Heart right ventricle (tissue), 16 donors: ENCODE results near the gene NEK6. TPM values are rescaled to one million over a fixed set of nuclear protein-coding genes. Genes with fewer than 3 reads are reported as not detected.
"Not testable (repeated sequence)": the region's sequence is repeated elsewhere in the genome, so short reads cannot be mapped to it uniquely, and the experiment has no call there.

Source experiments
- ATAC-seq, 8 donors: fragments of 200-7000 bp; cut with Tn5 transposase; one replicate each; pipeline ENCODE4 v1.9.1; 2020; ENCODE audit warnings: mild to moderate bottlenecking in 8 of 8, moderate library complexity in 8 of 8, moderate number of reproducible peaks in 1 of 8
- DNase-seq, 2 donors: peaks; one replicate each; pipeline ENCODE4 v3.0.0-alpha.2; 2020
- H3K27ac ChIP-seq, 10 donors: fragments of 200-600 bp; sonication (generic) in 2 of 10; one replicate each; pipeline versions ENCODE4 v1.5.0 to v1.8.0; 2020 to 2022; ENCODE audit warnings: mild to moderate bottlenecking in 3 of 10
- H3K27me3 ChIP-seq, 7 donors: fragments of 200-600 bp; one replicate each; pipeline ENCODE4 v1.8.0; 2021 to 2022; ENCODE audit warnings: mild to moderate bottlenecking in 2 of 7
- H3K36me3 ChIP-seq, 9 donors: fragments of 200-600 bp; sonication (generic) in 1 of 9; one replicate each; pipeline versions ENCODE4 v1.5.0 to v1.8.0; 2020 to 2022; ENCODE audit warnings: mild to moderate bottlenecking in 2 of 9
- H3K4me1 ChIP-seq, 9 donors: fragments of 200-600 bp; sonication (generic) in 1 of 9; one replicate each; pipeline versions ENCODE4 v1.5.0 to v1.8.0; 2020 to 2022; ENCODE audit warnings: mild to moderate bottlenecking in 4 of 9
- H3K4me3 ChIP-seq, 10 donors: fragments of 200-600 bp; sonication (generic) in 2 of 10; one replicate each; pipeline versions ENCODE4 v1.5.0 to v1.8.0; 2020 to 2022; ENCODE audit warnings: mild to moderate bottlenecking in 7 of 10, moderate library complexity in 2 of 10
- H3K9me3 ChIP-seq, 11 donors: fragments of 200-600 bp in 10 of 11; sonication (generic) in 2 of 11; one replicate each; pipeline versions ENCODE4 v1.5.0 to v1.8.0; 2013 to 2022; ENCODE audit warnings: mild to moderate bottlenecking in 2 of 11, control low read depth in 1 of 11, moderate library complexity in 1 of 11
- WGBS, 2 donors: extraction: QIAGEN DNeasy Blood & Tissue Kit; methylation state at CpG; one replicate each; pipeline ENCODE4 v1.1.7; 2013; ENCODE audit warnings: inconsistent platforms in 1 of 2; 5-methylcytosine and 5-hydroxymethylcytosine counted together
- intact Hi-C, 10 donors: fragments of 100-400 bp; cut with DNase I; formaldehyde crosslinking; loops; one replicate each; pipeline versions ENCODE4 v1.11.1 to v1.14.2; 2022
- polyA plus RNA-seq, 2 donors: library from polyadenylated mRNA; stranded (reverse); fragments of 200-250 nt; gene quantifications; one replicate each; pipeline ENCODE4 v1.2.3, GENCODE V29; 2013
- total RNA-seq, 10 donors: library from RNA; stranded (reverse); fragmentation: NEBNext Ultra II Directional in 3 of 10; extraction: Animal tissue kit (Norgen Biotek cat#: 25700) in 3 of 10; gene quantifications; one replicate each; pipeline versions ENCODE4 v1.2.1 to v1.2.4, GENCODE V29; 2021 to 2023
- TF ChIP-seq, protein P1 (sequence below), 9 donors: fragments of 200-600 bp; sonication (generic) in 2 of 9; IDR thresholded peaks; one replicate each; pipeline versions ENCODE4 v1.5.0 to v1.8.0; 2021 to 2022; ENCODE audit warnings: antibody characterized with exemption in 9 of 9, mild to moderate bottlenecking in 5 of 9, moderate library complexity in 1 of 9
- donor health status: Arrhythmogenic right ventricular cardiomyopathy.
- donor health status: ischemic (EF 13 %, LVEDD 7.1; RV severe dilation, severe dysfunction).
- donor health status: healthy with polysubstance abuse.
- donor health status: DM: no; HTN: yes; CAD: no.
- donor health status: DM: no; HTN: no; CAD: no.
- donor health status: ischemic (EF 25% LVEDD 6.9; RV normal size, moderate dysfunction).
- donor health status: ischemic (EF 25% LVEDD 5.7; RV mildly dilated, moderate dysfunction).
- donor health status: healthy.
- donor health status: DM: yes; HTN: yes; CAD: no.
- donor health status: Ischemic cardiomyopathy.
- donor health status: ischemic (EF 35%, LVEDD 5.7; RV mildly dilated, moderate dysfunction).
- donor health status: nonischemic (EF 11% LVEDD 7.7; RV severe dilation, severe dysfunction).
- donor health status: DM: yes; HTN: yes; CAD: no.
- donor health status: PGD.
- donor health status: ischemic (EF 29% LVEDD 5.4; RV normal size, mild dysfunction).
- donor health status: nonischemic (EF 23%, LVEDD 6.1; RV moderate dilation, normal function).

NEK6 gene
- total and polyA plus RNA-seq, 12 donors = 1.9 to 22.4 (median 7.5) TPM

DNA sequence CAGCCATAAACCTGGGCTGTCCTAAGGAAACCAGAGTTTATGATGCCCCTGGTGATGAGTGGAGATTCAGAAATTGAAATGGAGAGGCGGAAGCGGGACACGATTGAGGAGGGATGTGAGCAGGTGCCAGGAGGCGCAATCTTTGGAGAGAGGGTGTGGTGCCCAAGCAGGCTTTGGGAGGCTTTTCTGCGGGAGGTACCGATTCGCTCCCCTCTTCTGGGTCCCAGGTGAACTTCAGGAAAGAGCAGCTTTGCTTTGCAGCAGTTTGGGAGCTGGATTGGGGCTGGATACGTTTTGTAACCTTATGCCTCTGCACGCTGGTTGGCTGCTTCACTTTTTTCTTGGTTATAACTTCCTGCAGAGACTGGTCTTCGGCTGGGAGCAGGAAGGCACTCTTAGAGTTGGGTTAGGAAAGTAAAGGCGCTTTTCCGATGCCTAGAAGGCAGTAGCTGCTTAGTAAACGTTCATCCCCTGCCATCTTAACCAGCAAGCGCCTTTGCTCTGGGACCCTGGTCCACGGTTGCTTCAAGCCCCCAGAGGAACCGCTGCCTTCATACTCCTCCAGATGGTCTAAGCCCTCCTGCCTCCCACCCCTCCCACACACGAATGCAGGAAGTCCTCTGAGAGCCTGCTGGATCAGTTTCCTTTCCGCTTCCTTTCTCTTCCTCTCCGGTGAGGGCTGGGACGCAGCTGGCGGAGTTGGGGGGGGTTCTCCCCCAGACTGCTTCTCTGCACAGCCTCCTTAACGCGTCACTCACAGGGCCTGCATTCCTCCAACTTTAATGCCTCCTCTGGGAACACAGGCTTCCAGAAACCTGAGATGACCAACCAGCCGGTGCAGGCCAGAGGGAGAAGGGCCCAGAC is 15.2 kb upstream of the NEK6 start:
- ATAC-seq = peak; percentile 61 to 87 (median 77)
- WGBS, 2 donors = 23 to 27% methylated on average over 24 of the region's 24 CpGs
- TF ChIP-seq, protein P1, sequence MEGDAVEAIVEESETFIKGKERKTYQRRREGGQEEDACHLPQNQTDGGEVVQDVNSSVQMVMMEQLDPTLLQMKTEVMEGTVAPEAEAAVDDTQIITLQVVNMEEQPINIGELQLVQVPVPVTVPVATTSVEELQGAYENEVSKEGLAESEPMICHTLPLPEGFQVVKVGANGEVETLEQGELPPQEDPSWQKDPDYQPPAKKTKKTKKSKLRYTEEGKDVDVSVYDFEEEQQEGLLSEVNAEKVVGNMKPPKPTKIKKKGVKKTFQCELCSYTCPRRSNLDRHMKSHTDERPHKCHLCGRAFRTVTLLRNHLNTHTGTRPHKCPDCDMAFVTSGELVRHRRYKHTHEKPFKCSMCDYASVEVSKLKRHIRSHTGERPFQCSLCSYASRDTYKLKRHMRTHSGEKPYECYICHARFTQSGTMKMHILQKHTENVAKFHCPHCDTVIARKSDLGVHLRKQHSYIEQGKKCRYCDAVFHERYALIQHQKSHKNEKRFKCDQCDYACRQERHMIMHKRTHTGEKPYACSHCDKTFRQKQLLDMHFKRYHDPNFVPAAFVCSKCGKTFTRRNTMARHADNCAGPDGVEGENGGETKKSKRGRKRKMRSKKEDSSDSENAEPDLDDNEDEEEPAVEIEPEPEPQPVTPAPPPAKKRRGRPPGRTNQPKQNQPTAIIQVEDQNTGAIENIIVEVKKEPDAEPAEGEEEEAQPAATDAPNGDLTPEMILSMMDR (IDR thresholded peaks at IDR 0.05) = no peak
- Histone ChIP-seq H3K36me3 (no peaks in the 10 kb centered on the region), H3K27ac (peak overlapping the region in 7 of 10 donors; percentile 42 to 75 (median 51)), H3K4me3 (peak overlapping the region in 7 of 10 donors; percentile 14 to 42 (median 40)), H3K9me3 (no peaks in the 10 kb centered on the region), H3K27me3 (peaks cover 0 to 17% (median 0%) of the 10 kb centered on the region in 7 donors), H3K4me1 (peaks cover 0 to 39% (median 17%) of the 10 kb centered on the region in 9 donors)
- intact Hi-C loops = no loop called here
- DNase-seq = peak in 1 of 2 donors; percentile 55

DNA sequence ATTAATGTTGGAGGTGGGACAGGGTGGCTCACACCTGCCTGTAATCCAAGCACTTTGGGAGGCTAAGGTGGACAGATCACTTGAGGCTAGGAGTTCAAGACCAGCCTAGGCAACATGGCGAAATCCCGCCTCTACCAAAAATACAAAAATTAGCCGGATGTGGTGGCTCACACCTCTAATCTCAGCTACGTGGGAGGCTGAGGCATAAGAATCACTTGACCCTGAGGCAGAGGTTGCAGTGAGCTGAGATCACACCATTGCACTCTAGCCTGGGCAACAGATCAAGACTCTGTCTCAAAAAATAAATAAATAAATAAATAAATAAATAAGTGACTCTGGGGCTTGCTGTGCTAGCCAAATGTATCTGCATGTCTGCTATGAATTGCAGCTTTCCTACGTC is 10.4 kb upstream of the NEK6 start:
- H3K9me3 ChIP-seq, H3K36me3 ChIP-seq, H3K27me3 ChIP-seq, DNase-seq, ATAC-seq, H3K4me3 ChIP-seq, intact Hi-C loops, H3K27ac ChIP-seq: not testable (repeated sequence)
- WGBS, 2 donors = 97 to 99% methylated on average over 5 of the region's 5 CpGs
- peaks cover 3 to 27% (median 21%) of the 10 kb centered on the region in 9 donors for H3K4me1 ChIP-seq

DNA sequence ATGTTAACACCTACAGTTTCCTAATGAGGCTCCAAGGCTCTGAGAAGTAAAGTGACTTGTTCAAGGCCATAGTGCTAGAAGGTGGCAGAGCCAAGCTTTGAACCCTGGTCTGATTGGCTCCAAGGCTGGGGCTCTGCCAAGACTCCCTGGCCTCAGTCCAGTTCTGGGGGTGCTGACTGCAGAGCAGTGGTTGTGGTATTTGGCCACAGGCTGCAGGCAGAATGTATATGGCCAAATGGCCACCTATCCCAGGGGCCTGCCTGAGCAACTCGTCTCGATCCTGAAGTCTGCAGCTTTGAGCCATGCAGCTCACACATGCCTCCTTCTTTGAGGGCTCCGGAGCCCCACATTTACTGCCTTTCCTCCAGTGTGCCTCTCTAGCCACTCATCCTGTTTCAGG is 9.7 kb upstream of the NEK6 start:
- peaks cover 0 to 4% (median 0%) of the 10 kb centered on the region in 7 donors for H3K27me3 ChIP-seq
- WGBS, 2 donors = 83 to 84% methylated on average over 3 of the region's 3 CpGs
- DNase-seq (no peak), ATAC-seq (no peak)
- H3K36me3 ChIP-seq = no peaks in the 10 kb centered on the region
- H3K4me3 ChIP-seq = no peak overlapping the region
- intact Hi-C loops = no loop called here
- TF ChIP-seq, protein P1 (IDR thresholded peaks at IDR 0.05) = no peak
- H3K9me3 ChIP-seq = no peaks in the 10 kb centered on the region
- H3K4me1 ChIP-seq = peaks cover 3 to 21% (median 14%) of the 10 kb centered on the region in 9 donors
- no peak overlapping the region for H3K27ac ChIP-seq

DNA sequence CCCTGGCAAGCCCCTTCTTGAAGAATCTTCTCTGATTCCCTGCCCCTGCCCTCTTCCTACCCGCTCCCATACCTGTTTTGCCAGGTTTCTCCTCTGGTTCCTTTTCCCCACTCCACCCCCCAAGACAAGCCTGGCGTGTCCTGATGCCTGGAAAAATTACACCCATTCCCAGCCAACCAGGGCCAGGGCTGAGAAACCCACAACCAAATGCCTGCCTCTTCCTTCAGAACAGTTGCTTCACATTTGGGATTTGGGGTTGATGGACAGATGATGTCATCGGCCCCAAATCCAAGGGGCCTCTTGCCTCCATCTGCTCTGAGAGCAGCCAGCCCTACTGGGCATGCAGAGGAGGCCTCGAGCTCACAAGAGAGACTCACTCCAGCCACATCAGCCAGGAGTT is 8.8 kb upstream of the NEK6 start:
- no peak for ATAC-seq
- Histone ChIP-seq H3K27ac (no peak overlapping the region), H3K4me1 (peaks cover 0 to 16% (median 13%) of the 10 kb centered on the region in 9 donors), H3K9me3 (no peaks in the 10 kb centered on the region), H3K27me3 (peaks cover 0 to 4% (median 0%) of the 10 kb centered on the region in 7 donors), H3K4me3 (no peak overlapping the region), H3K36me3 (no peaks in the 10 kb centered on the region)
- DNase-seq = no peak
- intact Hi-C loops = no loop called here
- TF ChIP-seq, protein P1 (IDR thresholded peaks at IDR 0.05) = no peak
- WGBS, 2 donors = 85% methylated on average over 4 of the region's 4 CpGs

DNA sequence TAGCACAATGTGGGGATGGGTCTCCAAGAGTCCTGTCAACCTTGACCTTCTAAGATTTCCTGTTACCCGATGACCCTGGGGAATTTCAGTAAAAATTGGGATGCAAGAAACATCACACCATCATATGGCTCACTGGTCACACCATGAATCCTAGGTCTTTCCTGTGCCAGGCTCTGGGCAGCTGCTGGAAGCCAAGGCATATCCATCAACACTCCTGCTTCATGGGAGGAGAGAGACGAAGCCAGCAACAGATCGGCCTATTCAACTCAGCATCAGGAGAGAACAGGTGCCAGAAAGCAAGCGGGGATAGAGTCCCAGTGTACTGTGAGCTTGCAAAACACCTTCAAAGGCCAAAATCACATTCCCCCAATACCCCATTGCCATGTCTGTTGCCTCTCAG is 6.5 kb upstream of the NEK6 start:
- H3K27me3 ChIP-seq = no peaks in the 10 kb centered on the region
- no peak overlapping the region for H3K4me3 ChIP-seq
- TF ChIP-seq, protein P1 (IDR thresholded peaks at IDR 0.05) = no peak
- H3K27ac ChIP-seq = no peak overlapping the region
- H3K9me3 ChIP-seq = no peaks in the 10 kb centered on the region
- DNase-seq (no peak), ATAC-seq (peak in 2 of 8 donors; percentile 8 to 9)
- peaks cover 0 to 20% (median 13%) of the 10 kb centered on the region in 9 donors for H3K4me1 ChIP-seq
- 51 to 58% methylated on average over 4 of the region's 4 CpGs for WGBS, 2 donors
- no peaks in the 10 kb centered on the region for H3K36me3 ChIP-seq
- intact Hi-C loops = no loop called here
